Endothelial cell of umbilical vein (primary cell): Measurements from ENCODE around the gene KSR1.

ENCODE experiments used
- CTCF ChIP-seq, 2 donors: IDR thresholded peaks; 1 replicate in 1 of 2; 2 replicates in 1 of 2; pipeline ENCODE4 v1.5.1; 2011; ENCODE audit warnings: low read length in 2 of 2, mild to moderate bottlenecking in 2 of 2, moderate library complexity in 2 of 2, control low read depth in 1 of 2, inconsistent platforms in 1 of 2, low read depth in 1 of 2; ENCODE audit not compliant: insufficient read depth in 1 of 2; ENCODE audit errors: extremely low read depth in 1 of 2
- EZH2 ChIP-seq: IDR thresholded peaks from 2 replicates; pipeline ENCODE4 v1.6.1; 2012; ENCODE audit warnings: borderline replicate concordance, low read depth, mild to moderate bottlenecking, moderate library complexity, low read length, inconsistent platforms; ENCODE audit not compliant: severe bottlenecking
- FOS ChIP-seq: IDR thresholded peaks from 2 replicates; pipeline ENCODE4 v1.6.1; 2011; ENCODE audit warnings: mild to moderate bottlenecking, low read length, moderate library complexity, borderline replicate concordance; ENCODE audit not compliant: insufficient read depth
- GATA2 ChIP-seq: IDR thresholded peaks from 2 replicates; pipeline ENCODE4 v1.7.0; 2011; ENCODE audit warnings: low read depth, mild to moderate bottlenecking, moderate library complexity, mixed read lengths, low read length; ENCODE audit not compliant: insufficient read length, insufficient read depth
- JUN ChIP-seq: IDR thresholded peaks from 2 replicates; pipeline ENCODE4 v1.6.1; 2011; ENCODE audit warnings: borderline replicate concordance, low read depth; ENCODE audit not compliant: insufficient read length, insufficient read depth
- MAX ChIP-seq: IDR thresholded peaks from 2 replicates; pipeline ENCODE4 v1.6.1; 2011; ENCODE audit not compliant: insufficient read depth, insufficient read length
- MYC ChIP-seq: IDR thresholded peaks from one replicate; pipeline ENCODE4 v1.6.1; 2011; ENCODE audit warnings: mild to moderate bottlenecking, low read depth, low read length
- POLR2A ChIP-seq: IDR thresholded peaks from 2 replicates; pipeline ENCODE4 v1.6.1; 2012; ENCODE audit warnings: low read depth, mild to moderate bottlenecking, control low read depth, low read length
- POLR2AphosphoS5 ChIP-seq: IDR thresholded peaks from 2 replicates; pipeline ENCODE4 v1.6.1; 2012; ENCODE audit warnings: low read depth, mild to moderate bottlenecking, control low read depth, low read length, moderate library complexity; ENCODE audit not compliant: insufficient read depth

- TF ChIP-seq CTCF (IDR thresholded peaks at IDR 0.05; ENCODE audit: extremely low read depth in 1 of 2, insufficient read depth in 1 of 2, low read depth in 1 of 2, low read length in 2 of 2) (no peak), MYC (no peak), POLR2A (no peak), POLR2AphosphoS5 (no peak), EZH2 (no peak), JUN (no peak), MAX (no peak), GATA2 (no peak), FOS (no peak)
These were observed 91.0 kb downstream of the KSR1 start for GRCh38 chr17:27547301-27547683.
